GM12872 (cell line): Measurements from ENCODE around the gene KISS1R.

Experiments
- CTCF ChIP-seq: IDR thresholded peaks from 3 replicates; pipeline ENCODE4 v1.5.1; 2011; ENCODE audit warnings: low read depth, mild to moderate bottlenecking, low read length, moderate library complexity; ENCODE audit not compliant: insufficient read depth

KISS1R gene

DNA sequence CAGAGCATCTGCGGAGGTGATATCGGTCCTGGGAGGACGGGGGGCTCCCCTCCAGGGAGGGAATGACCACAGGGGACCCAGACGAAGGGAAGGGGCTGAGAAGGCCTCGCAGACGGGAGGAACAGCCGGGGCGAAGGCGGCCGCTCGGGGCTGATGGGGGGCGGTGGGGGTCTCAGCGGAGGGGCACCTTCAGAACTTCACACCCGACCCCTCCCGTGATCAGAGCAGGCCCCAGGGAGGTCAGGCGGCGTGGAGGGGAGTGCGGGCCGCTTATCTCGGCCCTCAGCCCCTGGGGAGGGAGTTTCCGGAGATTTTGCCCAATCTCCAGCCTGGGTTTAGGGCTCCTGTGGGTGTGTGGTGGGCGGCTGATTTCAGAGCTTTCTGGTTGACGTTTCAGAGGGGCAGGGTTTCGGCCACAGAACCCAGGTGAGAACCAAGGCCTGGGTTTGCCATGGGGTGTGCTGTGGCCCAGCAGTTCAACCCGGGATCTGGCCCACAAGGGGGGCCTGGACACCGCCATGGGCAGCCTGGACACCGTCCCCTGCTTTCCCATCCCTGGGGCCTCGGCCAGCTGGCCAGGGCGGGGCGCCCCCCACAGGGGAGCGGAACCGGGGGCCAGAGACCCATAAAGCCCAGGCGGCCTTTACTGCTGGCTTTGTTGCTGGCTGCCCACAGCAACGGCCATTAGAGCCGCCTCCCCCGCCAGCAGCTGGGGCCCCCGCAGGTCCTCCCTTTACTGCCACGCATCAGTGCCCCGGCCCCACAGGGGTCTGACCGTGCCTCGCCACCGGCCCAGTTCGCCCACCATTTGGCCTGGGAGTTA is 37.8 kb downstream of the KISS1R start:
- TF ChIP-seq CTCF, result no peak

GRCh38 chr19:955803-956765 is 39.0 kb downstream of the KISS1R start:
- TF ChIP-seq CTCF, result no peak

- no peak for TF ChIP-seq CTCF
Measured at GRCh38 chr19:956766-957440, 39.8 kb downstream of the KISS1R start.

DNA sequence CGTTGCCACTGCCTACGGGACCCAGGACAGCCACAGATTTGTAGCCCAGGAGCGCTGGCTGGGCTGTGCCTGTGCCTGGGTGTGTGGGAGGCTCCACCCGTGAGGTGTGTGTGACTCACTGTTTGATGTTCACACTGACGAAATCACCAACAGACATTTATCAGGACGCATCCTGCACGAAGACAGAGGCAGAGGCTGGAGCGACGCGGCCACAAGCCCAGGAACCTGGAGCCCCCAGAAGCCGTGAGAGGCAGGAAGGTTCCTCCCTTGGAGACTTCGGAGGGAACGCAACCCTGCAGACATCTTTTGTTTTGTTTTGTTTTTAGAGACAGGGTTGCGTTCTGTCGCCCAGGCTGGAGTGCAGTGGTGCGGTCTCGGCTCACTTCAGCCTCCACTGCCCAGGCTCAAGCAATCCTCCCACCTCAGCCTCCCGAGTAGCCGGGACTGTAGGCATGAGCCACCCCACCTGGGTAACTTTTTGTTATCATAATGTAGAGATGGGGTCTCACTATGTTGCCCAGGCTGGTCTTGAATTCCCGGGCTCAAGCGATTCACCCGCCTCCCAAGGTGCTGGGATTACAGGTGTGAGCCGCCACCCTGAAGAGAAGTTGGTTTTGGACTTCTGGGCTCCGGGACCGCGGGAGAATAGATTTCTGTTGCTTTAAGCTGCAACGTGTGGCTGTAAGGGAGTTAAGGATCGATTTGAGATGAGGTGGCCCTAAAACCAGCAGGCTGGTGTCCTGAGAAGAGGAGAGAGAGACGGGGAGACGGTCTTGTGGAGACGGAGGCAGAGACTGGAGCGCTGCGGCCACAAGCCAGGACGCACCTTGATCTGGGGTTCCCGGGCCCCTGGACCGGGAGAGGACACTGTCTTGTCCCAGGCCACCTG is 42.1 kb downstream of the KISS1R start:
- no peak for TF ChIP-seq CTCF

GRCh38 chr19:960020-960419 is 42.9 kb downstream of the KISS1R start:
- TF ChIP-seq CTCF, result no peak

DNA sequence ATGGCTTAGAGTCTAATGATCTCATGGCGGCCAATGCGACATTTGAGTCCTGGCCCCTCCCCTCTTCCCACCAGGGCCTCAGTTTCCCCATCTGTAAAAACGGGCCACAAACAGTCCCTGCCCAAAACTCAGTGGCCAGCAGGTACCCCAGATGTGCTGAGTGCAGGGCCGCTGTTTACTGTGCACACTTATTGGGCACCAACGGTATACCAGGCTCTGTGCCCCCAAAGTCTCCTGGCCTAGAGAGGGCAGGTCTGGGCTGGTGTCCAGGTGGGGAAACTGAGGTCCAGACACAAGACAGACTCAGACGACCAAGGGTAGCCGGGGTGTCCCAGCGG is 43.4 kb downstream of the KISS1R start:
- TF ChIP-seq CTCF, result no peak
